Measurements from ENCODE around the gene MCF2L.

Gene MCF2L

DNA sequence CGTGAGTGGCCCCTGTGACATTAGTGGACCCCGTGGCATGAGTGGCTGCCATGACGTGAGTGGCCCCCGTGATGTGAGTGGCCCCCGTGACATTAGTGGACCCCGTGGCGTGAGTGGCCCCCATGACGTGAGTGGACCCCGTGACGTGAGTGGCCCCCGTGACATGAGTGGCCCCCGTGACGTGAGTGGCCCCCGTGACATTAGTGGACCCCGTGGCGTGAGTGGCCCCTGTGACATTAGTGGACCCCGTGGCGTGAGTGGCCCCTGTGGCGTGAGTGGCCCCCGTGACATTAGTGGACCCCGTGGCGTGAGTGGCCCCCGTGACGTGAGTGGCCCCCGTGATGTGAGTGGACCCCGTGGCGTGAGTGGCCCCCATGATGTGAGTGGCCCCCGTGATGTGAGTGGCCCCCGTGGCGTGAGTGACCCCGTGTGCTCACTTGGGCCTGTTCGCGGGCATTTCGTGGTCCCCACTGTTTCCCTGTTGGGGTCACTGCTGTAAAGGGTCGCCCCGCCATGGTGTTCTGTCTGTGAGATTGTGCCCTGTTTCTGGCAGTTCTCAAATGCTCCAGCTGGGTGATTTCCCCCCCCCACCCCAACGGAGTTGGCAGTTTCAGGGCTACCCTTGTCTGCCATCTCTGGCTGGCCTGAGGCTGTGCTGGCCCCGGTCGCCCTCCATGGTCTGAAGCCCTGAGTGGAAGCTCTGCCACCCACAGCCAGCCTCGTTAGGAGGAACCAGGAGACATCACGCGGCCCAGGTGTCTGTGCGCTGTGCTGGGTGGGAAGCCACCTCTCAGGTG lies 64.2 kb downstream of the MCF2L start:
- DNase-seq (ENCODE audit: low read depth in 2 of 2), result no peak

DNA sequence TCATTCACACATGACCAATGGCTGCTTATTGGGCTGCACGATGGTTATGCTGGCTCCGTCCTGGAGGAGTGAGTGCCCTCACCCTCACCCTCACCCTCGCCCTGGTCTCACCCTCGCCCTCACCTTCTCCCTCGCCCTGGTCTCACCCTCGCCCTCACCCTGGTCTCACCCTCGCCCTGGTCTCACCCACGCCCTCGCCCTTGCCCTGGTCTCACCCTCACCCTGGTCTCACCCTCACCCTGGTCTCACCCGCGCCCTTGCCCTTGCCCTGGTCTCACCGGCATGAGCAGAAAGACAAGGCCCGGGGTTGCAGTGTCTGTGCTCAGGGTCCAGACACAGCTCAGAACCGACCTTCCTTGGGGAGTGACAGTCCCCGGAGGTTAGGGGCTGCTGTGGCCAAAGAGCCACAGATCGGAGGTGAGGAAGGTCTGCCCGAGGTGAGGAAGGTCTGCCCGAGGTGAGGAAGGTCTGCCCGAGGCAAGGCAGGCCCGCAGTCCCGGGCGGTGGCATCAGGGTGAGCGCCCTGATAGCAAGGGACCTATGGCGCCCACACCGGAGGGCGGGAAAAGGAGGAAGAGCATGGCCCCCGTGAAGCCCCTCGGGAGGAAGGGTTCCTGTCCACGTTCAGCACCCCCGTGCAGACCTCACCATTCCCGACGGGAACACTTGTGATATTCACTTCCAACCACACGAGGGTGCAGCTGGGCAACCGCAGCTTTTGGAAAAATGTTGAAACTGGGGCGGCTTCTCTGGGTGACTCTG lies 65.6 kb downstream of the MCF2L start:
- no peak for DNase-seq (ENCODE audit: low read depth in 2 of 2)

DNA sequence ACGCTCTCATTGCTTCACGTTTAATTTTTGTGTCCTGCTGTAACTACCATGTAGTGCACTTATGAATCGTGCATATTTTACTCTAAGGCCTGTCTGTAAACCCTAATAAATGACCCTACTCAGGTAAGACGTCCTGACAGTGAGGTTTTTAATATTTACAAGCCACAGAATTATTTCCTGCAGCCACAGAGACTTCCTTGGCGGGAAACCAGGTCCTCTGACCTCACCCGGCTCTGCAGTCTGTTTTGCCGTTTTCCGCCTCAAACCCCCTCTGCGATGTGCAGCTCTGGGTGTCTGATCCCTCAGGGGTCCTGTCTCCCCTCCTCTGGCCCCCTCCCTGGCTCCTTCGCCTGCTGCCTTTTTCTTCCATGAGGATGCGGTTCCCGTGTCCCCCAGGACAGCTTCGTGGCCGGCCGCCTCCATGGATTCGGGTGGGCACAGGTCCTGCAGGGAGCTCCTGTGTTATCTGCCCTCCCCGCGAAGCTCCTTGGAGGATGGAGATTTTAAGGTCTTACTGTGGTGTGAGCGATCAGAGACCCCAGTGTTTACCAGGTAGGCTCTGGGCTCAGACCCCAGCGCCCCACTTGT lies 66.3 kb downstream of the MCF2L start:
- no peak for DNase-seq (ENCODE audit: low read depth in 2 of 2)

DNA sequence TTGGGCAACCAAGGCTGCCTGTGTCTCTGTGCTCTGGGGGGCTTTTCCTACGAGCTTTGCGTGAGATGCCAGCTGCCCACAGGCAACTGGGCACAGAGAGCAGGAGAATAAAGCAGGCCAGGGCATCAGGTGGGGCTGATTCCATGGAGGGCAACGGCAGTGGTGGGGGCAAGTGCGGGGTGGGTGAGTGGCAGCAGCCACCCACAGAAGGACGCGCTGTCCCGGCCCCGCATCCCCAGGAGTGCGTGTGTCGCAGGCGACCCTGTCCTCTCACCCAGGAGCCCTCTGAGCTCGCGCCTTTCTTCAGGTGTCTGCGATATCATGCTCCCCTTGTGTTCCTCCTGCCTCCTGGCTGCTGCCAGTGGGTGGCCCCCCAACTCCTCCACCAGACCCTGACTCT lies 67.4 kb downstream of the MCF2L start:
- no peak for DNase-seq (ENCODE audit: low read depth in 2 of 2)

DNA sequence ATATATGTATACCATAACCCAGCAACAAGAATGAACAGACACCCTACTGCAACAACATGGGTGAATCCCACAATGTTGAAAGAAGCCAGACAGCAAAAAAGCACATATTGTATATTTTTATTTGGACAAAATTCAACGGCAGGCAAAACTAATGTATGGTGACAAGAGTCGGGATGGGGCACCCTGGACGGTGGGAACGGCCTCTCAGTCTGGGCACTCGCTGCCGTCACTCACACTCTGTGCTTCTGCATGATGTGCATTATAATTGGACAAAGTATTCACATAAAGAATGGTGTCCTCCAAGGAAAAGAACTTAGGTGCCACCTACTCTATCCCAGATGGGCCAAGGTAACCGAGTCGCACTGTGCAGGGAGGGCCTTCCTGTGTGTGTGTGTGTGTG lies 71.0 kb downstream of the MCF2L start:
- no peak for DNase-seq (ENCODE audit: low read depth in 2 of 2)

DNA sequence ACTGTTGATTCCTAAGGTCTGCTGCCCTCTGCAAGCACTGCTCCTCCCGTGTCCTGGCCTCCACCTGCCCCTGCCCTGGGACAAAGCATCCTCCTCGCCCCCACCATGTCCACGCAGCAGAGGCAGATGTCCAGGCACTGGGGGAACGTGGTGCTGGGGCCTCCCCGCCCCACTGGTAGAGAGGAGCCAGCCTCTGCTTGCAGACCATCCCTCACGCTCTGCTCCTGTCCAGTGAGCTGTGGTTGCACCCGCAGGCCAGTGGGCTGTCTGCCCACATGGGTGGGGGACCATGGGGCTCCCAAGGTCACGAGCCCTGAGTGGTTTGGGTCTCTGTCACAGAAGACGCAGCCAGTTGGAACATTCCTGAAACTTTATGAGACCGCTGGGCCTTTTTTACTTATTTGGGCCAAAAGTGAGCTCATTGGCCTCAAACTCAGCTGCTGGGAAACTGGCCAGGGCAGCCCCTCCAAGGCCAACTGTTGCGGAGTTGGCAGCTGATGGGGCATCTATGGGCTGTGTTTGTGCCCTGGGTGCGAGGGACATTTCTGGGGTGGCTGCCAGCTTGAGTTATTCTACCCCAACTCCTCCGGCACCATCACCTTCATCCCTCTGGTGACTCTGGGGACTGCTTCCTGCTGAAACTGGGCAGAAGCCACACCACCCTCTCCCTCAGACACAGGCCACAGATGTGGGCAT lies 71.7 kb downstream of the MCF2L start:
- no peak for DNase-seq (ENCODE audit: low read depth in 2 of 2)

DNA sequence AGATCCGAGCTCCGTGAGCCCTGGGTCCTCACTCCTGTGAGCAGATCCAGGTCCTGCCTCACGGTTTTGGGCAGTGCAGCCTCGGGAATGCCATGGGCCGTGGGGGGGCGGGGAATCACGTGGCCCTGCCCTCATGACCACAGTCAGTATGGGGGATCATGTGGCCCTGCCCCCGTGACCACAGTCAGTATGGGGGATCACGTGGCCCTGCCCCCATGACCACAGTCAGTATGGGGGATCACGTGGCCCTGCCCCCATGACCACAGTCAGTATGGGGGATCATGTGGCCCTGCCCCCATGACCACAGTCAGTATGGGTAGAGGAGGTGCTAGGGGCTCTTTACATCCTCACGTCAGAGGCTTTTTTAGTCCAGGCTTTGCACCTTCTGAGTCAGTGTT lies 72.3 kb downstream of the MCF2L start:
- no peak for DNase-seq (ENCODE audit: low read depth in 2 of 2)

DNA sequence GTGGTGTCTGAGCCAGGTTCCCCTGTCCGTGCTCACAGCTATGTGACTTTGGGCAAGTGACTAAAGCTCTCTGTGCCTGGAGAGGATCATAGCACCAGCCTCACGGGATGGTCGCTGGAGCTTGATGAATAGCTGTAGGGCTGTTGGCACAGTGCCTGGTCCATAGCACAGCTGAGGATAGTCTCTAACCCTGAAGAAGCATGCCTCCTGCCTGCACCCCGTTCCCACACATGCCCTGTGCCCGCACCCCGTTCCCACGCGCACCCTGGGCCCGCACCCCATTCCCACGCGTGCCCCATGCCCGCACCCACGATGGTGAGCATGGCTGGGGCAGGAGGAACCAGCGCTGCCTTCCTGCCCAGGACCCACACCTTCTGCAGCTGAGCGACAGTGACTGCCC lies 72.9 kb downstream of the MCF2L start:
- DNase-seq (ENCODE audit: low read depth in 2 of 2), result no peak

DNA sequence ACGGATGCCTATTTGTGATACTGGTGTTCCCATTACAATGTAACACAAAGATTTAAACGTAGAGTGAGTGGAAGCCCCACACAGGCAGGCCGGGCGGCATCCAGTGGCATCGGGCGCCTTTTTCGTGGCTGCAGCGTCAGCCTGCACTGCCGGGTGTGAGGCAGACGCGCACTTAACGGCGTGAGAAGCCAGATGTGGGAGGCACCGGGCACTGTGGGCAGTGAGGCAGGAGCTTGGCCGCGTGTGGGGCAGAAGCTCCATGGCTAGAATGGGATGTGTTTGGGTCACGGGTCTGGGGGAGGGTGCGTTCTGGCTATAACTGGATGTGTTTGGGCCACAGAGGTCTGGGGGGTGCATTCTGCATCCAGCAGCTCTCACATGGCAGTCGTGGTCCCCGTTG lies 73.4 kb downstream of the MCF2L start:
- no peak for DNase-seq (ENCODE audit: low read depth in 2 of 2)

DNA sequence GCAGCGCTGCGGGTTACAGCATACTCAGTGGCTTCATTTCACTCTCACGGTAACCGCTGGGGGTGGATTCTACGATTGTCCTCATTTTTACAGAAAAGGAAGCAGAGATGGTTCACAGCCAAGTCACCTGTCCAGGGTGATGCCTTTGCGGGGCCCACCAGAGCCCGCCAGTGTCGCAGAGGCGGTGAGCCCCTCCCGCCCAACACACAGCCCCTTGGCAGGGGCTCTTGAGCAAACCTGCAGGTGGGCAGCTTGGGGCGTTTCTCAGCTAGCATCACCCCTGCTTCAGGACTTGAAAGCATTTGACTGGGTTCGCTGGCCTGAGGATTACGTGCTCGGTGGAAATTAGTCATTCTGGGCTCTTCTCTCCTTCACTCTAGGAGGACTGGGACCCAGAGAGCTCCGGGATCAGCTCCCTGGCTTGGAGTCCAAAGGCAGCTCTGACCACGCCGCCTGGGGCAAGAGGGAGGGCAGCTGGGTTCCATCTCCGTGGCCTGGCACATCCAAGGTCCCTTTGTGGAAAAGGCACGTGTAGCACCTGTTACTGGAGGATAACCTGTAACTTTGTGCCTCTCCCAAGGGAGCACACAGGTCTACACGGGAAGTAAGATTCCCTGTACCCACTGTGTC lies 74.1 kb downstream of the MCF2L start:
- DNase-seq (ENCODE audit: low read depth in 2 of 2), result no peak

DNA sequence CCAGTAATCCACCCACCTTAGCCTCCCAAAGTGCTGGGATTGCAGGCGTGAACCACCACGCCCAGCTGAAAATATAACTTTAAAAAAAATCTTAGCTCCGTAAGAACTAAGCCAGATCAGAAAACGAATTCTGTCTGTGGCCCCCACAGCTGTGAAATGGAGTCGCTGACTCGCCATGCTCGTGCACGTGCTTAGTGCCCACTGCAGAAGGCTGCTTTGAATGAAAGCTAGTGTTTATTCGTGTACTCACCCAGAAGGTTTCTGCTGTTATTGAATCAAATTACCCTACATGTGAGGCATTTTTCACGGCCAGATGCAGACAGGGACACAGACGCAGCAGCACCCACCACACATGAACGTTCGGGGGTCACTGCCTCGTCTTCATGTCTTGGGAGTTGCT lies 74.9 kb downstream of the MCF2L start:
- DNase-seq (ENCODE audit: low read depth in 2 of 2), result no peak

DNA sequence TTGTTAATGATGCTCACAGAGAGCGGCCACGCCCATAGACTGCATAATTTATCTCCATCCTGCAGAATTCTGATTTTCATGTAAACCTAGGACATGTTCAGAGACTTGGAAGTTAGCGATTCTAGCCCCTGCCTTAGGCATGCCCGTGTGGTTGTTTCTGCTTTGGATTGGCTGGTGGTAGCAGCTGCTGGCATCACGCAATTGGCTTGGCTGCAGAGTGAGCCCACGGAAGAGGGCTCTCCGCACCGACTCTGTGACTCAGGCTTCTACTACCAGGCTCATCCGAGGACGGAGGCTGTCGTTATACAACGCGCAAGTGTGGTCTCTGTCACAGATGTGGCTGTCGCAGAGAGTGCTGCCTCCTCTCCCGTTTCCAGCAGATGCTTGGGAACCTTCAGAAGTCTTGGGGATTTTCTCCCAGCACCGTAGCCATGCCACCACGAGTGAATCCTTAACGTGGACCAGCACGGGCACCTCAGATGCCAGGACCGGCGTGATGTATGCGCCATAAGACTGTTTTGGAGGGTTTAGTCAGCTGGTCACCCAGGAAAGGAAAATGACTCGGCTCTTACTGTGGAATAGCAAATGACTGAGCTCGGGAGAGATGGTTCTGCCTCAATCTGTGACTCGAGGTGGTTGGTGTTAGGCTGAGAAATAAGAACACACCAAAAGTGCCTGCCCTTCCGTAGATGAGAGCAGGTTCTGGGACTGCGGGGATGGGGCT lies 75.5 kb downstream of the MCF2L start:
- no peak for DNase-seq (ENCODE audit: low read depth in 2 of 2)

DNA sequence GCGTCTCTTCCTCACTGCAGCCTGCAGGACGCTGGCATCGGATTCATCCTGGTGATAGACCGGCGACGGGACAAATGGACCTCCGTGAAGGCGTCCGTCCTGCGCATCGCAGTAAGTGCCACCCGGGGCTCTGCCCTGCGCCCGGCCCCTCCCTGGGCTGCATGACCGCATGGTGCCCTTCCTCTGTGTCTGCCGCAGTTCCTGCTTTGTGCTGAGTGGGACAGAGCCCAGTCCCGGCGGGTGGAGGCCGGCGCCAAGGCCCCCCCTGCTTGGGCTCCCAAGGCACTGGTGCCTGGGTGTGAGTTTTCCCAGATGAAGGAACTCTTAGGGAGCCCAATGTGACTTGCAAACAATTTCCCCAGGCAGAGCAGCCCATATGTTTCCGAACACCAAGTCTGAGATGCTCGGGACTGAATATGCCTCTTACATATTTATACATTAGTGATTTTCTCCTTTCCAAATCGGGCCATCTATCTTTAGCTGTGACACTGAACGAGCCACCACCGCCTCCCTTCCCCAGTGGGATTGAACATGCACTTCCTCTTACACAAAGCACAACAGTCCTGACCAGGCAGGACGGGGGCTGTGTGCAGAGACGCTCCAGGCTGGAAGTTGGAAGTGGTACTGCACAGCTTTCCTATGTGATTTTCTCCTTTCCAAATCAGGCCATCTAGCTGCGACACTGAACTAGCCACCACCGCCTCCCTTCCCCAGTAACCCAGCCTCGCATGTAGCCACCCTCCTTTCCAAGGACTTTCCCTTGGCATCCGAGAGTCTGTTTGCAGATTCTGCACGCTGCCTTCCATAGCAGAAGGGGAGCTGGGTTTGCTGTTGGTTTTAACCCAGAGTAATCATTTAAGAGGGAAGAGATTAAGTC lies 76.5 kb downstream of the MCF2L start:
- DNase-seq (ENCODE audit: low read depth in 2 of 2), result no peak

DNA sequence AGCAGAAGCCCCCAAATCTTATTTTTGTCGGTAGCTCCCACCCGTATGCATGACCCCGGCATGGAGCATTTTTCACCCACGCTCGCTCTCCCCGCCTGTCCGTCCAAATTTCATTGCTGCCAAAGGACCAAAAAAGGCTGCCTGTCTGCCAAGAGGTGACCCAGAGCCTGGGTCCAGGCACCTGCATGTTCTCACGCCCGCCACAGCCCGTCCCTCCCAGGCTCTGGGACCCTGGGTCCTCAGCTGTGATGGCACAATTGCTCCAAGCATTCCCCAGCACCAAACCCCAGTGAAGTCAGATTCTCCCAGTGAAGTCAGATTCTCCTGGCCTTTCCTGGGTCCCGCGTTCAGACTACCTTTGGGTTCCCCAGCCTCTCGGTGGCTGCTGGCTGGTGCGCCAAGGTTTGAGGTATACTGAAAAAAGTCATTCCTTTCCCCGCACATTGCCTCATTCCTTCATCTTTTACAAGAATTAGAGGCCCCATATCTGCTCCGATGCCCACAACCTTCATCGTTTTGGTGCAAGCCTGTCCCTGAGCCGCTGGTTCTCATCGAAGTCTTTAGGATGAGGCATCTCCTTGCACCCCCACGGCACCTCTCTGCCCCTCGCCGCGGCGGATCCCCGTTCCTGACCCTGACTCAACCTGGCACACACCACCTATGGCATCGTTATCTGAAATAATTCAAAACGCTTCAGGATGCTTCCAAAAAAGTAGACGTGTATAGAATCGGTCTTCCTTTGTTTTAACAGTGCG lies 77.3 kb downstream of the MCF2L start:
- no peak for DNase-seq (ENCODE audit: low read depth in 2 of 2)

DNA sequence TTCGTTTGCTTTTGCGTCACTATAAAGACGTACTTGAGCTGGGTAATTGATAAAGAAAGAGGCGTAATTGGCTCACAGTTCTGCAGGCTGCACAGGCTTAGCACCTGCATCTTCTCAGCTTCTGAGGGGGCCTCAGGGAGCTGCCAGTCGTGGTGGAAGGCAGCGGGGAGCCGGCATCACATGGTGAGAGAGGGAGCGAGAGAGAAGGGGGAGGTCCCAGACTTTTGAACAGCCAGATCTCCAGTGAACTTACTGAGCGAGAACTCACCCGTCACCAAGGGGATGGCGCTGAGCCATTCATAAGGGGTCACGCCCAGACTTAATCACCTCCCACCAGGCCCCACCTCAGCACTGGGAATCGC lies 77.8 kb downstream of the MCF2L start:
- no peak for DNase-seq (ENCODE audit: low read depth in 2 of 2)

DNA sequence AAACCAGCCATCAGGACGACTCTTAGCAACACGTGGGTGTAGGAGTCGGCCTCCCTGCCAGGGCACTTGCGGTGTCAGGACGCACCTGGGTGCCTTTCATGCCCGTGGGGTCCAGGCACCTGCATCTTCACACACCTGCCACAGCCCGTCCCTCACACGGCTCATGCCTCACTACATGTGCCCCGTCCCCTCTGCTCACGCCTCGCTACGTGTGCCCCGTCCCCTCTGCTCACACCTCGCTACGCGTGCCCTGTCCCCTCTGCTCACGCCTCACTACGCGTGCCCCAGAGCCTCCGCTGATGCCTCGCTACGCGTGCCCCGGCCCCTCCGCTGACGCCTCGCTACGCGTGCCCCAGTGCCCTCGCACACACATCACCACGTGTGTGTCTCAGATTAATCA lies 78.6 kb downstream of the MCF2L start:
- DNase-seq (ENCODE audit: low read depth in 2 of 2), result no peak

DNA sequence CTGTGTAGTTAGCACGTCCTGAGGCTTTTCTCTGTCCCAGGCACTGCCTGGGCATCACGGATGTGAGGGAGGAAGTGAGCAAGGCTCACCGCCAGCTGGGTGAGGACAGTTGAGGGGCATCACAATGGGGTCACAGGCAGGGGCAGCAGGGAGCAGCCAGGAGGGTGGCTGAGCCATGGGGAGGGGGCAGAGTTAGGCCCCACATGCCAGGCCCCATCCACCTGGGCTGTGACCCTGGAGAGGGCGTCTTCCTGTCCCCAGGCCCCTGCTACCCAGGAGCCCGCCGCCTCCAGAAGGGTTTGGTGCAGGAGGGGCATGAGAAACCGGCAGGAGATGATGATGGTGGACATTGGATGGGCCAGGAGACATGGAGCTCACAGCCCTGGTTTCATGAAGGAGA lies 79.8 kb downstream of the MCF2L start:
- DNase-seq (ENCODE audit: low read depth in 2 of 2), result no peak

DNA sequence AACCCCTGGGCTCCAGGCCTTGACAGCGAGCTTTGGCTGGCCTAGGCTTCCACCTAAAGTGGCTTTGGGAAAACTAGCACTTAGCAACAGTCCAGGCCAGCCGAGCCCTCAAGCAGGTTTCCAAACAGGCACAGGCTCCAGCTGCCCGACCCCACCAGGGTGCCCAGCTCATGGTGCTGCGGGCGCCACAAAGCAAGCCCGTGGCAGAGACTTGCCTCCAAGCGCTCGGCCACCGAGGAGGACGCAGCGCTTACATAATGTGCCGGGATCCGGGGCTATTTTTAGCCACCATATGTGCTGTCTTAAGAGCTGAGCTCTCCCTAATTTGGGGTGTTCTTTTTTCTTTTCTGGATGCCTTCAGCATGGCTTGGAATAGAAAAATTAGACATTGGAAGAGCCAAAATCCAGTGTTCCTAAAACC lies 80.5 kb downstream of the MCF2L start:
- no peak for DNase-seq (ENCODE audit: low read depth in 2 of 2)

DNA sequence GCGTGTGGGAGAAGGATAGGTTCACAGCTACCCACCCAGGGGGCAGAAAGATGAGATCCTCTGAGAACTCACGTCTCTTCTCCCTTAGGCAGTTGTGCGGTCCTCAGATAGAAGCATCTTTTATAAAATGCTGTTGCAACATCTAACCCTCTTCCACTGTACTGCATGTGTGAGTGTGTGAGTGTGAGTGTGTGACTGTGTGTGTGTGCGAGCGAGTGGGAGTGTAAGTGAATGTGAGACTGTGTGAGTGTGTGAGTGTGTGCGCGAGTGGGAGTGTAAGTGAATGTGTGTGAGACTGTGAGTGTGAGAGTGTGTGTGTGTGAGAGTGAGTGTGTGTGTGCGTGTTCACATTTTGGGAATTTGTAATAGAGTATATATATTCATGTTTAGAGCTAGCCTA lies 81.0 kb downstream of the MCF2L start:
- DNase-seq (ENCODE audit: low read depth in 2 of 2), result no peak
